ENCODE results near the gene CHML.

The CHML gene

DNA sequence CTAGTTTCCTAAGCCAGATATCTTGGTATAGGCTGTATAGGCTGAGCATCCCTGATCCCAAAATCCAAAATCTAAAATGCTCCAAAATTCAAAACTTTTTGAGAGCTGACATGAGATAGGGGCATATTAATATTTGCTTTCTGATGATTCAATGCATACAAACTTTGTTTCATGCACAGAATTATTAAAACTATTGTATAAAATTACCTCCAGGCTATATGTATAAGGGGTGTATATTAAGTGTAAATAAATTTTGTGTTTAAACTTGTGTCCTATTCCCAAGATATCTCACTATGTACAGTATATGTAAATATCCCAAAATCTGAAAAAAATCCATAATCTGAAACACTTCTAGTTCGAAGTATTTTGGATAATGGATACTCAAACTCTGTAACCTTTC, 14.5 kb upstream of the CHML start:
- TF ChIP-seq, protein P1, sequence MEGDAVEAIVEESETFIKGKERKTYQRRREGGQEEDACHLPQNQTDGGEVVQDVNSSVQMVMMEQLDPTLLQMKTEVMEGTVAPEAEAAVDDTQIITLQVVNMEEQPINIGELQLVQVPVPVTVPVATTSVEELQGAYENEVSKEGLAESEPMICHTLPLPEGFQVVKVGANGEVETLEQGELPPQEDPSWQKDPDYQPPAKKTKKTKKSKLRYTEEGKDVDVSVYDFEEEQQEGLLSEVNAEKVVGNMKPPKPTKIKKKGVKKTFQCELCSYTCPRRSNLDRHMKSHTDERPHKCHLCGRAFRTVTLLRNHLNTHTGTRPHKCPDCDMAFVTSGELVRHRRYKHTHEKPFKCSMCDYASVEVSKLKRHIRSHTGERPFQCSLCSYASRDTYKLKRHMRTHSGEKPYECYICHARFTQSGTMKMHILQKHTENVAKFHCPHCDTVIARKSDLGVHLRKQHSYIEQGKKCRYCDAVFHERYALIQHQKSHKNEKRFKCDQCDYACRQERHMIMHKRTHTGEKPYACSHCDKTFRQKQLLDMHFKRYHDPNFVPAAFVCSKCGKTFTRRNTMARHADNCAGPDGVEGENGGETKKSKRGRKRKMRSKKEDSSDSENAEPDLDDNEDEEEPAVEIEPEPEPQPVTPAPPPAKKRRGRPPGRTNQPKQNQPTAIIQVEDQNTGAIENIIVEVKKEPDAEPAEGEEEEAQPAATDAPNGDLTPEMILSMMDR (IDR thresholded peaks at IDR 0.05): no peak

GRCh38 chr1:241654019-241654418, 13.8 kb upstream of the CHML start:
- TF ChIP-seq, protein P1 (IDR thresholded peaks at IDR 0.05): no peak

DNA sequence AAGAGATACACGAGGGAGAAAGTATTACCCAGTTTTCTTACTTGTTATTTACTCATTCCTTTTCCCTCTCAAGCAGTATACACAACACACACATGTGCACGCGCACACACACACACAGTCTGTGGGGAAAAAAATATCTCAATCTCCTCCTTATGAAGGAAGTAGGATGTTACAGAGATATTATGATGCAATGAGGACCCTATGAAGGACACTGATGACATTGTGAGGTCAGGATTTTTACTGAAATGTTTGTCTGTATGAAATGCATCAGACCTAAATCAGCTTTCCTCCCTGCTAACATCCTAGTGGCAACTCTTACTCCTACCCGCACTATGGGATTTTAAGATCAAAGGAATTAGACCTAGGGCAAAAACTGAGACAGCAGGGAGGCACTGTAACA, 11.8 kb upstream of the CHML start, which contains the start of gene WDR64:
Gene WDR64 (plus strand): TSS at position 270 of the 400 bp plus-strand sequence. CDS start 204 bp downstream, outside the sequence.
- TF ChIP-seq, protein P1 (IDR thresholded peaks at IDR 0.05): no peak

DNA sequence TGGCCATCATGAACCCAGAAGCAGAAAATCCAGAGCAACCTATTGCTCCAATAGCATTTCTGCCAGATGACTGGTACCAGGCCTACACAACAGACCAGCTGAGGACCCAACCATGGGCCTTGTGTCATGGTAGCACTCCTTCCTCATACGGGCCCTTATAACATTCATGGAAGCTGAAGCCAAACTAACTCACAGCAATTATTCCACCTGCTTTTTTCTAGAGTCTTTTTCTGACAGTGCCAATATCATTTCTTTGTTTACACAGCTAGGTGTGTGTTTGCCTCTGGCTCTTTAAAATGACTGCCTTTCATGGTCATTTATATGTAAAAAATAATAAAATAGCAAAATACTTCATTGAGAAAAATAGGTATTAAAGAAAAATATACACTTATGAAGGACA, 8.0 kb upstream of the CHML start:
- TF ChIP-seq, protein P1 (IDR thresholded peaks at IDR 0.05): no peak

DNA sequence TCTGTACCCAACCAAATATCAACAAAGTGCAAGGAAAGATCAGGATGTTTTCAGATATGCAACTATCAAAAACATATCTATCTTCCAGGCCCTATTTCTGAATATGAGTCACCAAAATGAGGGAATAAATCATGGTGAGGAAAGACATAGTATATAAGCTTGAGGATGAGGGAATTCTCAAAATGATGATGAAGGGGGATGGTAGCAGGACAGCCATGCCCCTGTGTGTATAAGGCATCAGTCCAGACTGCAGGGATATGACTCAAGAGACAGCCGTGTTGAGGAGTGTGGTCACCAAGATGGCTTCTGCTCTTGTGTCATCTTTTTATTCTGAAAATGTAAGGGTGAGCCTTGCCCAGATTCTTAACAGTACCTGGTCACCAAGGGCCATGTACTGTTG, 7.5 kb upstream of the CHML start:
- TF ChIP-seq, protein P1 (IDR thresholded peaks at IDR 0.05): no peak

- TF ChIP-seq, protein P1 (IDR thresholded peaks at IDR 0.05): no peak
These were observed 6.0 kb upstream of the CHML start for GRCh38 chr1:241646201-241646600.

GRCh38 chr1:241645199-241645598, 5.0 kb upstream of the CHML start:
- TF ChIP-seq, protein P1 (IDR thresholded peaks at IDR 0.05): no peak

- TF ChIP-seq, protein P1 (IDR thresholded peaks at IDR 0.05): no peak
These were observed 4.1 kb upstream of the CHML start for GRCh38 chr1:241644259-241644658.

All from LNCAP (cell line).